Activated effector memory CD4-positive, alpha-beta T cell treated with anti-CD3 and anti-CD28 coated beads, Interleukin-2, amount 50 U/mL, for 16 hours (primary cell): ENCODE data around the gene ARHGEF4.

Experiments
- DNase-seq: peaks from one replicate; pipeline ENCODE4 v3.0.0-alpha.2; 2020

ARHGEF4 gene

GRCh38 chr2:131027566-131028528 is 191.1 kb downstream of the ARHGEF4 start:
- DNase-seq: peak; percentile 49

- no peak for DNase-seq
Observed at GRCh38 chr2:131029812-131030211, 193.1 kb downstream of the ARHGEF4 start.

GRCh38 chr2:131030478-131030971 is 193.8 kb downstream of the ARHGEF4 start:
- no peak for DNase-seq

- no peak for DNase-seq
Observed at GRCh38 chr2:131031431-131031841, 194.7 kb downstream of the ARHGEF4 start.

GRCh38 chr2:131031875-131032274 is 195.2 kb downstream of the ARHGEF4 start:
- no peak for DNase-seq

GRCh38 chr2:131032393-131032836 is 195.7 kb downstream of the ARHGEF4 start:
- no peak for DNase-seq

GRCh38 chr2:131033786-131034121 is 197.0 kb downstream of the ARHGEF4 start:
- DNase-seq: no peak

- no peak for DNase-seq
Observed at GRCh38 chr2:131034122-131035051, 197.7 kb downstream of the ARHGEF4 start.

- DNase-seq: no peak
Observed at GRCh38 chr2:131035112-131035825, 198.6 kb downstream of the ARHGEF4 start.

- DNase-seq: no peak
Observed at GRCh38 chr2:131035826-131036231, 199.1 kb downstream of the ARHGEF4 start.

GRCh38 chr2:131036269-131036668 is 199.6 kb downstream of the ARHGEF4 start:
- no peak for DNase-seq

- no peak for DNase-seq
Observed at GRCh38 chr2:131036696-131037397, 200.1 kb downstream of the ARHGEF4 start.

- no peak for DNase-seq
Observed at GRCh38 chr2:131037398-131038257, 200.9 kb downstream of the ARHGEF4 start.

- no peak for DNase-seq
Observed at GRCh38 chr2:131038258-131039100, 201.8 kb downstream of the ARHGEF4 start.

GRCh38 chr2:131039101-131039440 is 202.4 kb downstream of the ARHGEF4 start:
- DNase-seq: no peak

GRCh38 chr2:131039535-131039907 is 202.8 kb downstream of the ARHGEF4 start:
- no peak for DNase-seq

GRCh38 chr2:131039908-131040660 is 203.4 kb downstream of the ARHGEF4 start:
- DNase-seq: no peak

GRCh38 chr2:131040661-131041401 is 204.1 kb downstream of the ARHGEF4 start:
- DNase-seq: no peak
